H1 (cell line): ENCODE measurements around the gene GRID1. TPM values are rescaled to one million over a fixed set of nuclear protein-coding genes. Genes with fewer than 3 reads are reported as not detected.

Source experiments
- CTCF ChIA-PET: fragments of 300-600 bp; sonication (Branson Sonifier 250); formaldehyde crosslinking; loops from one replicate; lab custom pipeline; 2021; ENCODE audit not compliant: partially characterized antibody; lab: Charles Lee
- POLR2A ChIA-PET: fragments of 300-600 bp; sonication (Branson Sonifier 250); formaldehyde crosslinking; loops from one replicate; lab custom pipeline; 2021; ENCODE audit warnings: inconsistent platforms; ENCODE audit not compliant: partially characterized antibody; lab: Charles Lee
- DNase-seq, 2 experiments: peaks; one replicate each; pipeline versions ENCODE4 v3.0.0 to v3.0.0-alpha.2; 2010 to 2022; ENCODE audit warnings: low spot score in 2 of 2, low read depth in 1 of 2, mixed read lengths in 1 of 2
- FAIRE-seq: peaks from 2 replicates; lab custom pipeline; 2011; peaks lifted over from hg19 to GRCh38; lab: Jason Lieb, UNC
- H2AFZ ChIP-seq: 2 replicates; pipeline ENCODE4 v1.8.1; 2012; ENCODE audit warnings: low read length, inconsistent platforms
- H2AK5ac ChIP-seq: 2 replicates; pipeline ENCODE4 v1.6.1; 2013; ENCODE audit warnings: low read depth, low read length
- H2BK120ac ChIP-seq: replicated peaks from 2 replicates; pipeline ENCODE3; 2013; ENCODE audit warnings: low read depth, low read length, inconsistent platforms
- H2BK12ac ChIP-seq: 2 replicates; pipeline ENCODE4 v1.6.1; 2013; ENCODE audit warnings: low read depth, low read length
- H2BK15ac ChIP-seq: 2 replicates; pipeline ENCODE4 v1.6.1; 2013; ENCODE audit warnings: low read length
- H2BK20ac ChIP-seq: 2 replicates; pipeline ENCODE4 v1.6.1; 2013; ENCODE audit warnings: low read length
- H2BK5ac ChIP-seq: 2 replicates; pipeline ENCODE4 v1.6.1; 2013; ENCODE audit warnings: low read depth, low read length
- H3K14ac ChIP-seq: 2 replicates; pipeline ENCODE4 v1.6.1; 2013; ENCODE audit warnings: inconsistent platforms; ENCODE audit not compliant: insufficient read length
- H3K18ac ChIP-seq: 2 replicates; pipeline ENCODE4 v1.6.1; 2013; ENCODE audit warnings: low read length; ENCODE audit errors: extremely low read depth
- H3K23ac ChIP-seq: 2 replicates; pipeline ENCODE4 v1.6.1; 2013; ENCODE audit warnings: inconsistent platforms; ENCODE audit not compliant: insufficient read length
- H3K23me2 ChIP-seq: 2 replicates; pipeline ENCODE4 v1.6.1; 2013; ENCODE audit warnings: low read depth, low read length
- H3K27ac ChIP-seq: 2 replicates; pipeline ENCODE4 v1.6.1; 2011; ENCODE audit warnings: low read depth, low read length, inconsistent platforms
- H3K27me3 ChIP-seq, 4 experiments: replicated peaks in 1 of 4; 1 replicate in 1 of 4; 2 replicates in 3 of 4; pipeline versions ENCODE4 v1.6.1 to v1.8.1; 2011 to 2013; ENCODE audit warnings: low read length in 3 of 4, mild to moderate bottlenecking in 3 of 4, inconsistent platforms in 2 of 4, mixed read lengths in 2 of 4, moderate library complexity in 1 of 4; ENCODE audit not compliant: control insufficient read depth in 3 of 4, insufficient read depth in 3 of 4; ENCODE audit errors: extremely low read depth in 1 of 4
- H3K36me3 ChIP-seq, 4 experiments: 2 replicates each; pipeline versions ENCODE4 v1.6.1 to v1.8.1; 2011 to 2013; ENCODE audit warnings: mild to moderate bottlenecking in 4 of 4, low read length in 3 of 4, moderate library complexity in 2 of 4, control low read depth in 1 of 4, inconsistent platforms in 1 of 4; ENCODE audit not compliant: insufficient read depth in 4 of 4, control insufficient read depth in 2 of 4
- H3K4ac ChIP-seq: replicated peaks from 2 replicates; pipeline ENCODE3; 2013; ENCODE audit warnings: low read length, low read depth, mixed read lengths, inconsistent platforms; ENCODE audit not compliant: insufficient read length
- H3K4me1 ChIP-seq, 4 experiments: replicated peaks in 1 of 4; 1 replicate in 1 of 4; 2 replicates in 3 of 4; pipeline versions ENCODE4 v1.6.1 to v1.8.1; 2011 to 2013; ENCODE audit warnings: low read length in 3 of 4, inconsistent platforms in 2 of 4, mixed read lengths in 1 of 4; ENCODE audit not compliant: insufficient read depth in 4 of 4, control insufficient read depth in 3 of 4
- H3K4me2 ChIP-seq, 2 experiments: 2 replicates each; pipeline versions ENCODE4 v1.6.1 to v1.8.1; 2011 to 2013; ENCODE audit warnings: low read depth in 2 of 2, low read length in 2 of 2, control low read depth in 1 of 2, inconsistent platforms in 1 of 2, mild to moderate bottlenecking in 1 of 2; ENCODE audit not compliant: insufficient read depth in 1 of 2
- H3K4me3 ChIP-seq, 4 experiments: fragments of 200-600, 300-600 bp in 1 of 4; sonication (generic), shearing (Covaris generic), sonication (Bioruptor Twin) in 1 of 4; 2 replicates each; pipeline versions ENCODE4 v1.5.1 to v1.8.1; 2011 to 2016; ENCODE audit warnings: low read length in 4 of 4, low read depth in 3 of 4, control low read depth in 2 of 4, inconsistent platforms in 2 of 4, mild to moderate bottlenecking in 2 of 4, mixed read lengths in 1 of 4, moderate library complexity in 1 of 4; ENCODE audit not compliant: insufficient read depth in 2 of 4; ENCODE audit errors: extremely low read depth in 1 of 4
- H3K56ac ChIP-seq: replicated peaks from 2 replicates; pipeline ENCODE3; 2013; ENCODE audit warnings: low read depth, mild to moderate bottlenecking, mixed read lengths, low read length, inconsistent platforms; ENCODE audit not compliant: insufficient read length
- H3K79me1 ChIP-seq: 2 replicates; pipeline ENCODE4 v1.6.1; 2013; ENCODE audit warnings: low read depth, low read length, control low read depth
- H3K79me2 ChIP-seq, 2 experiments: 2 replicates each; pipeline versions ENCODE4 v1.6.1 to v1.8.1; 2012 to 2013; ENCODE audit warnings: low read length in 2 of 2, mild to moderate bottlenecking in 2 of 2, inconsistent platforms in 1 of 2; ENCODE audit not compliant: insufficient read depth in 2 of 2, control insufficient read depth in 1 of 2
- H3K9ac ChIP-seq, 4 experiments: replicated peaks in 1 of 4; 1 replicate in 1 of 4; 2 replicates in 3 of 4; pipeline versions ENCODE4 v1.6.1 to v1.8.1; 2011 to 2013; ENCODE audit warnings: low read depth in 3 of 4, low read length in 3 of 4, control low read depth in 2 of 4, mild to moderate bottlenecking in 2 of 4, moderate library complexity in 2 of 4, inconsistent platforms in 1 of 4; ENCODE audit errors: extremely low read depth in 1 of 4
- H3K9me3 ChIP-seq, 2 experiments: 2 replicates each; pipeline versions ENCODE4 v1.6.1 to v1.8.1; 2012 to 2013; ENCODE audit warnings: mild to moderate bottlenecking in 2 of 2, moderate library complexity in 2 of 2, control low read depth in 1 of 2, inconsistent platforms in 1 of 2, low read depth in 1 of 2, low read length in 1 of 2, mixed read lengths in 1 of 2; ENCODE audit not compliant: insufficient read depth in 2 of 2
- H4K20me1 ChIP-seq, 2 experiments: replicated peaks in 1 of 2; 2 replicates each; pipeline versions ENCODE3 to v1.8.1; 2011 to 2013; ENCODE audit warnings: inconsistent platforms in 2 of 2, low read length in 2 of 2, mild to moderate bottlenecking in 1 of 2; ENCODE audit not compliant: insufficient read depth in 2 of 2, control insufficient read depth in 1 of 2
- H4K5ac ChIP-seq: 2 replicates; pipeline ENCODE4 v1.6.1; 2013; ENCODE audit warnings: low read length, low read depth, mixed read lengths, inconsistent platforms; ENCODE audit not compliant: insufficient read length
- H4K8ac ChIP-seq: 2 replicates; pipeline ENCODE4 v1.8.0; 2013; ENCODE audit warnings: mild to moderate bottlenecking, moderate library complexity, low read length, inconsistent platforms; ENCODE audit not compliant: insufficient read depth; ENCODE audit errors: extremely low read depth
- H4K91ac ChIP-seq: replicated peaks from 2 replicates; pipeline ENCODE3; 2013; ENCODE audit warnings: low read length, mixed read lengths, inconsistent platforms; ENCODE audit not compliant: insufficient read length
- SRF ChIP-seq: IDR thresholded peaks from 2 replicates; pipeline ENCODE4 v1.6.1; 2011; ENCODE audit warnings: mild to moderate bottlenecking, low read depth, low read length, moderate library complexity
- TCF12 ChIP-seq: IDR thresholded peaks from 2 replicates; pipeline ENCODE4 v1.6.1; 2011; ENCODE audit warnings: low read depth, mild to moderate bottlenecking, low read length
- WGBS, 2 experiments: shearing (Covaris generic) in 1 of 2; methylation state at CpG; one replicate each; pipeline versions ENCODE4 v1.1.6 to v1.1.7; 2013 to 2015; ENCODE audit warnings: low lambda C conversion rate in 2 of 2, mixed read lengths in 2 of 2, inconsistent platforms in 1 of 2, low coverage in 1 of 2, missing lambda C conversion rate in 1 of 2; ENCODE audit not compliant: insufficient replicate concordance in 2 of 2, insufficient coverage in 1 of 2, insufficient read length in 1 of 2; ENCODE audit errors: extremely low coverage in 1 of 2, missing lambda C conversion rate in 1 of 2; 5-methylcytosine and 5-hydroxymethylcytosine counted together
- polyA plus RNA-seq, 7 experiments: library from polyadenylated mRNA; depleted of rRNA in 3 of 7; stranded (reverse) in 5 of 7; unstranded in 2 of 7; fragments of >200 nt in 5 of 7; fragments of 200-250 nt in 2 of 7; gene quantifications; 1 replicate in 5 of 7; 2 replicates in 1 of 7; 4 replicates in 1 of 7; pipeline versions ENCODE4 v1.2.1 to v1.2.3, GENCODE V29; 2011 to 2013; ENCODE audit warnings: missing spikeins in 2 of 7, mixed read lengths in 2 of 7
- total RNA-seq: library from RNA; stranded (reverse); fragmentation: NEBNext Ultra II Directional; extraction: Animal tissue kit (Norgen Biotek cat#: 25700); gene quantifications from 2 replicates; pipeline ENCODE4 v1.2.1, GENCODE V29; 2021

GRID1 gene
- total and polyA plus RNA-seq, 2 of the 8 experiments (the other 6 are each of a cell fraction or from before 2014, with no cell fraction given): 0.22 to 0.30 TPM

- TF ChIP-seq TCF12 (no peak), SRF (no peak)
- H3K4me2 ChIP-seq: no peak overlapping the region
- H4K8ac ChIP-seq: no peak overlapping the region
- ChIA-PET POLR2A (no interaction called here), CTCF (interaction anchor here (1.7 kb wide), 1 partner anchor 13 kb away, joined by 3 read pairs; no protein-coding TSS in a partner anchor)
- H3K36me3 ChIP-seq: no peaks in the 10 kb centered on the region
- no peak overlapping the region for H2BK15ac ChIP-seq
- no peak overlapping the region for H3K18ac ChIP-seq
- H3K4me1 ChIP-seq: peaks cover 0 to 5% (median 2%) of the 10 kb centered on the region in 4 experiments; a peak in 3 of 7 replicates
- H2BK120ac ChIP-seq: no peak overlapping the region
- no peak for DNase-seq
- H2BK12ac ChIP-seq: no peak overlapping the region
- H3K27ac ChIP-seq: no peak overlapping the region
- no peak overlapping the region for H3K56ac ChIP-seq
- no peak overlapping the region for H3K4me3 ChIP-seq
- H4K5ac ChIP-seq: no peak overlapping the region
- H2BK20ac ChIP-seq: no peak overlapping the region
- no peaks in the 10 kb centered on the region for H3K79me2 ChIP-seq
- no peak overlapping the region for H3K14ac ChIP-seq
- H3K23me2 ChIP-seq: 0 out of 2 replicates have a peak, but pooled peaks cover 2% of the 10 kb centered on the region
- no peak for FAIRE-seq
- no peaks in the 10 kb centered on the region for H3K9me3 ChIP-seq
- WGBS, 2 experiments: 90% methylated on average over 1 of the region's 1 CpG; no CpG with 5 or more reads in 1 of the 2 experiments
- H2AK5ac ChIP-seq: no peak overlapping the region
- H3K9ac ChIP-seq: no peak overlapping the region
- no peak overlapping the region for H3K4ac ChIP-seq
- H3K79me1 ChIP-seq: no peaks in the 10 kb centered on the region
- no peak overlapping the region for H2BK5ac ChIP-seq
- H3K27me3 ChIP-seq: 0 out of 7 replicates have a peak, but pooled peaks cover 0 to 3% (median 0%) of the 10 kb centered on the region in 4 experiments
- H2AFZ ChIP-seq: no peak overlapping the region
- no peak overlapping the region for H4K91ac ChIP-seq
- H3K23ac ChIP-seq: no peak overlapping the region
- H4K20me1 ChIP-seq: no peaks in the 10 kb centered on the region
Measured at GRCh38 chr10:86308056-86308455, 58.5 kb downstream of the GRID1 start.
